Measurements from ENCODE around the gene TPM1. TPM values are rescaled to one million over a fixed set of nuclear protein-coding genes. Genes with fewer than 3 reads are reported as not detected.

The TPM1 gene
- total RNA-seq, 1 experiment from 2014 or later, result 748 TPM

GRCh38 chr15:63072809-63073277 lies 30.3 kb downstream of the TPM1 start:
- Histone ChIP-seq H4K8ac (replicated peaks; ENCODE audit: insufficient read length, low read depth, low read length) (no peak overlapping the region), H3K4me2 (ENCODE audit: insufficient read depth, insufficient read length, low read length) (no peak overlapping the region), H2AFZ (ENCODE audit: low read length) (no peak overlapping the region), H3K9ac (ENCODE audit: extremely low read depth, insufficient read length, low read length) (no peak overlapping the region), H4K5ac (ENCODE audit: insufficient read length, low read depth, low read length) (no peak overlapping the region), H3K56ac (ENCODE audit: insufficient read length, low read depth, low read length) (no peak overlapping the region), H2BK120ac (ENCODE audit: low read depth, low read length, poor library complexity, severe bottlenecking) (no peak overlapping the region), H3K9me3 (ENCODE audit: control insufficient read depth, low read depth, low read length) (no peaks in the 10 kb centered on the region), H3K18ac (ENCODE audit: insufficient read length, low read depth, low read length) (no peak overlapping the region), H4K91ac (ENCODE audit: insufficient read length, low read depth, low read length) (no peak overlapping the region), H3K14ac (ENCODE audit: insufficient read depth, low read length) (no peak overlapping the region), H2BK15ac (ENCODE audit: low read depth, low read length) (no peak overlapping the region), H3K79me1 (ENCODE audit: insufficient read depth, low read depth, low read length, poor library complexity, severe bottlenecking) (no peaks in the 10 kb centered on the region), H2AK5ac (ENCODE audit: insufficient read length, low read length) (no peak overlapping the region), H3K4ac (ENCODE audit: low read depth, low read length) (no peak overlapping the region), H3K23ac (ENCODE audit: insufficient read length, low read depth, low read length) (no peak overlapping the region), H3K4me1 (ENCODE audit: insufficient read depth, low read length) (peaks cover 14% of the 10 kb centered on the region; the same call in 1 of the 2 replicates), H2BK5ac (ENCODE audit: insufficient read length, low read length) (no peak overlapping the region), H4K20me1 (ENCODE audit: control insufficient read depth, insufficient read depth, insufficient read length) (no peaks in the 10 kb centered on the region), H3K79me2 (ENCODE audit: insufficient read depth, low read length) (no peaks in the 10 kb centered on the region), H2BK20ac (ENCODE audit: low read depth, low read length, poor library complexity, severe bottlenecking) (no peak overlapping the region), H3T11ph (ENCODE audit: low read length) (no peak overlapping the region), H2BK12ac (ENCODE audit: insufficient read length, low read depth, low read length) (no peak overlapping the region), H3K27me3 (ENCODE audit: insufficient read depth, low read length) (no peaks in the 10 kb centered on the region), H3K27ac (ENCODE audit: insufficient read length, low read depth, low read length) (no peak overlapping the region), H3K23me2 (ENCODE audit: insufficient read length, low read depth, low read length, poor library complexity, severe bottlenecking) (no peaks in the 10 kb centered on the region)
- H3K4me3 Mint-ChIP-seq, result no peak overlapping the region
- no peaks in the 10 kb centered on the region for H3K27me3 Mint-ChIP-seq (ENCODE audit: low read depth)
- H3K36me3 Mint-ChIP-seq (ENCODE audit: insufficient read depth in 1 of 3, low read depth in 3 of 3), result peaks cover 14 to 47% (median 40%) of the 10 kb centered on the region in 3 experiments; a peak in 6 of 7 replicates
- H3K27ac Mint-ChIP-seq, result peak overlapping the region in 2 of 3 experiments; percentile 44 to 91; a peak in 4 of 7 replicates
- WGBS (ENCODE audit: extremely low coverage, insufficient read length, low lambda C conversion rate), result no CpG with 5 or more reads among the region's 9 CpGs
- no peak for DNase-seq
- no peak for TF ChIP-seq CTCF (conservative IDR thresholded peaks at IDR 0.05)
- H3K9me3 Mint-ChIP-seq, result no peaks in the 10 kb centered on the region
- H3K4me1 Mint-ChIP-seq, result peaks cover 62 to 79% of the 10 kb centered on the region in 2 experiments

Measured in H9 (cell line).